NCI-H748 treated with DMSO at 0.1 percent for 48 hours (cell line): ENCODE data around the gene TAPT1.
"Not testable (repeated sequence)": the region's sequence is repeated elsewhere in the genome, so short reads cannot be mapped to it uniquely, and the experiment has no call there.

ENCODE experiments used
- DNase-seq: peaks from one replicate; lab custom pipeline; 2025; lab: John Stamatoyannopoulos, UW

Gene TAPT1

GRCh38 chr4:16225863-16226815, at the start of gene TAPT1:
Gene TAPT1, minus strand, starts transcription at chr4:16226471. Its CDS starts 14 bp downstream, at chr4:16226457.
- DNase-seq, result no peak

GRCh38 chr4:16271411-16271810, 45.1 kb upstream of the TAPT1 start:
- DNase-seq, result no peak

- DNase-seq, result no peak
Measured at GRCh38 chr4:16270454-16271328, 44.4 kb upstream of the TAPT1 start.

GRCh38 chr4:16269742-16270453, 43.6 kb upstream of the TAPT1 start:
- not testable (repeated sequence) for DNase-seq

- DNase-seq, result no peak
Measured at GRCh38 chr4:16269240-16269639, 43.0 kb upstream of the TAPT1 start.

GRCh38 chr4:16268290-16268689, 42.0 kb upstream of the TAPT1 start:
- DNase-seq, result no peak

- no peak for DNase-seq
Measured at GRCh38 chr4:16267639-16268038, 41.4 kb upstream of the TAPT1 start.

GRCh38 chr4:16265820-16266219, 39.5 kb upstream of the TAPT1 start:
- DNase-seq, result no peak

- peak; percentile 5 for DNase-seq
Measured at GRCh38 chr4:16264798-16265197, 38.5 kb upstream of the TAPT1 start.

- DNase-seq, result no peak
Measured at GRCh38 chr4:16263056-16263455, 36.8 kb upstream of the TAPT1 start.

- DNase-seq, result no peak
Measured at GRCh38 chr4:16262188-16262587, 35.9 kb upstream of the TAPT1 start.

- DNase-seq, result no peak
Measured at GRCh38 chr4:16261313-16261878, 35.1 kb upstream of the TAPT1 start.

- no peak for DNase-seq
Measured at GRCh38 chr4:16259889-16260246, 33.6 kb upstream of the TAPT1 start.

- DNase-seq, result no peak
Measured at GRCh38 chr4:16259241-16259888, 33.1 kb upstream of the TAPT1 start.

GRCh38 chr4:16257611-16258010, 31.3 kb upstream of the TAPT1 start:
- no peak for DNase-seq

- no peak for DNase-seq
Measured at GRCh38 chr4:16256343-16256742, 30.1 kb upstream of the TAPT1 start.

GRCh38 chr4:16255730-16256129, 29.5 kb upstream of the TAPT1 start:
- DNase-seq, result no peak

- no peak for DNase-seq
Measured at GRCh38 chr4:16253127-16253960, 27.1 kb upstream of the TAPT1 start.

GRCh38 chr4:16250661-16251365, 24.5 kb upstream of the TAPT1 start:
- DNase-seq, result no peak

- no peak for DNase-seq
Measured at GRCh38 chr4:16248605-16249004, 22.3 kb upstream of the TAPT1 start.
